K562 (cell line): ENCODE measurements around the gene NXPH4. TPM values are rescaled to one million over a fixed set of nuclear protein-coding genes. Genes with fewer than 3 reads are reported as not detected.

Experiments
- ATAC-seq: fragments of 200-7000 bp; cut with Tn5 transposase; 3 replicates; pipeline ENCODE4 v1.9.1; 2020; ENCODE audit warnings: moderate library complexity
- BruUV-seq: library from RNA; stranded (reverse); fragments of 400-500 nt; replicated peaks from 2 replicates; lab custom pipeline; 2021; lab: Mats Ljungman, UMichigan
- CTCF ChIA-PET: fragments of 300-600 bp; formaldehyde crosslinking; extraction: SDS; loops from one replicate; lab custom pipeline; 2021; ENCODE audit warnings: low intra/inter-chr PET ratio; lab: Yijun Ruan, JAX
- POLR2A ChIA-PET: fragments of 300-600, 350-650 bp; sonication (Branson Sonifier 250); formaldehyde crosslinking; extraction: SDS; loops from one replicate; lab custom pipeline; 2021; ENCODE audit warnings: antibody characterized with exemption, inconsistent platforms; lab: Yijun Ruan, JAX
- DNase-seq, 4 experiments: peaks; one replicate each; pipeline versions ENCODE4 v3.0.0 to v3.0.0-alpha.2; 2011 to 2018; ENCODE audit warnings: low spot score in 3 of 4, mixed read lengths in 3 of 4; ENCODE audit errors: extremely low read depth in 1 of 4
- FAIRE-seq: peaks from 2 replicates; lab custom pipeline; 2011; peaks lifted over from hg19 to GRCh38; lab: Jason Lieb, UNC
- H2AFZ ChIP-seq: 2 replicates; pipeline ENCODE4 v1.6.0; 2011; ENCODE audit warnings: low read depth, low read length, control low read depth, inconsistent platforms
- H3K27ac ChIP-seq: fragments of 200-600 bp; 3 replicates; pipeline ENCODE4 v1.8.0; 2011; ENCODE audit warnings: low read depth, mild to moderate bottlenecking, control low read depth, inconsistent platforms, low read length, moderate library complexity, mixed read lengths; ENCODE audit errors: extremely low read depth
- H3K27me3 ChIP-seq, 2 experiments: fragments of 300-600 bp in 1 of 2; 2 replicates in 1 of 2; 3 replicates in 1 of 2; pipeline versions ENCODE4 v1.6.0 to v1.8.0; 2011; ENCODE audit warnings: inconsistent platforms in 2 of 2, low read length in 2 of 2, mild to moderate bottlenecking in 1 of 2, mixed read lengths in 1 of 2, moderate library complexity in 1 of 2; ENCODE audit not compliant: control insufficient read depth in 2 of 2, insufficient read depth in 2 of 2
- H3K36me3 ChIP-seq: fragments of 300-600 bp; 3 replicates; pipeline ENCODE4 v1.8.0; 2011; ENCODE audit warnings: mild to moderate bottlenecking, low read length, inconsistent platforms; ENCODE audit not compliant: control insufficient read depth, insufficient read depth
- H3K4me1 ChIP-seq, 2 experiments: fragments of 200-600 bp in 1 of 2; replicated peaks in 1 of 2; 2 replicates in 1 of 2; 3 replicates in 1 of 2; pipeline versions ENCODE4 v1.5.1 to v1.8.0; 2011; ENCODE audit warnings: inconsistent platforms in 2 of 2, low read length in 2 of 2, mild to moderate bottlenecking in 1 of 2, mixed read lengths in 1 of 2, moderate library complexity in 1 of 2; ENCODE audit not compliant: control insufficient read depth in 2 of 2, insufficient read depth in 2 of 2
- H3K4me2 ChIP-seq: 2 replicates; pipeline ENCODE4 v1.6.1; 2011; ENCODE audit warnings: low read length, control low read depth, inconsistent platforms, mixed read lengths; ENCODE audit not compliant: insufficient read depth
- H3K4me3 ChIP-seq: fragments of 200-600 bp; sonication (generic), shearing (Covaris generic); 2 replicates; pipeline ENCODE4 v1.5.1; 2016; ENCODE audit warnings: control low read depth, inconsistent platforms
- H3K79me2 ChIP-seq: fragments of 200-600 bp; 3 replicates; pipeline ENCODE4 v1.8.0; 2011; ENCODE audit warnings: low read length, inconsistent platforms; ENCODE audit not compliant: control insufficient read depth, insufficient read depth
- H3K9ac ChIP-seq, 2 experiments: 2 replicates each; pipeline versions ENCODE4 v1.6.0 to v1.6.1; 2011; ENCODE audit warnings: low read depth in 2 of 2, low read length in 2 of 2, control low read depth in 1 of 2, inconsistent platforms in 1 of 2, mild to moderate bottlenecking in 1 of 2, mixed read lengths in 1 of 2; ENCODE audit not compliant: insufficient read depth in 1 of 2
- H3K9me1 ChIP-seq: one replicate; pipeline ENCODE4 v1.6.0; 2011; ENCODE audit warnings: inconsistent platforms, mild to moderate bottlenecking, low read length, moderate library complexity; ENCODE audit not compliant: control insufficient read depth, insufficient read depth
- H3K9me3 ChIP-seq: replicated peaks from 2 replicates; pipeline ENCODE4 v1.5.1; 2011; ENCODE audit warnings: low read depth, low read length, inconsistent platforms; ENCODE audit not compliant: control insufficient read depth, insufficient read depth
- H4K20me1 ChIP-seq: replicated peaks from 2 replicates; pipeline ENCODE4 v1.6.1; 2011; ENCODE audit warnings: low read length, inconsistent platforms, mixed read lengths; ENCODE audit not compliant: control insufficient read depth, insufficient read depth
- BCLAF1 ChIP-seq, 2 experiments: fragments of 450-650 bp in 1 of 2; IDR thresholded peaks; 2 replicates each; pipeline ENCODE4 v1.6.1; 2011 to 2017; ENCODE audit warnings: low read depth in 2 of 2, antibody characterized with exemption in 1 of 2, borderline replicate concordance in 1 of 2, low read length in 1 of 2, mild to moderate bottlenecking in 1 of 2, mixed read lengths in 1 of 2; ENCODE audit not compliant: control insufficient read depth in 1 of 2
- BRF1 ChIP-seq: IDR thresholded peaks from 3 replicates; pipeline ENCODE4 v1.6.1; 2011; ENCODE audit warnings: borderline replicate concordance, mild to moderate bottlenecking; ENCODE audit not compliant: insufficient read length; ENCODE audit errors: extremely low read depth
- CHD1 ChIP-seq: fragments of 200-600 bp; sonication (generic); IDR thresholded peaks from one replicate; pipeline ENCODE4 v1.6.1; 2012; ENCODE audit warnings: mild to moderate bottlenecking, moderate library complexity, low read length, inconsistent platforms
- SMAD1 ChIP-seq: fragments of 150-350 bp; IDR thresholded peaks from 2 replicates; pipeline ENCODE4 v1.6.1; 2014; ENCODE audit warnings: low read length, low read depth; ENCODE audit not compliant: partially characterized antibody
- SMAD2 ChIP-seq: fragments of 150-350 bp; IDR thresholded peaks from 2 replicates; pipeline ENCODE4 v1.6.1; 2014; ENCODE audit warnings: low read depth, mild to moderate bottlenecking, low read length
- SOX6 ChIP-seq: fragments of 450-650 bp; IDR thresholded peaks from 2 replicates; pipeline ENCODE4 v1.6.1; 2014; ENCODE audit warnings: mild to moderate bottlenecking
- ZC3H8 ChIP-seq: fragments of 450-650 bp; IDR thresholded peaks from 2 replicates; pipeline ENCODE4 v1.6.1; 2017
- ZEB2 ChIP-seq: fragments of 450-650 bp; IDR thresholded peaks from 2 replicates; pipeline ENCODE4 v1.6.1; 2016
- ZNF121 ChIP-seq: sonication (generic); formaldehyde crosslinking; conservative IDR thresholded peaks from 2 replicates; pipeline ENCODE4 v1.8.0; 2022; ENCODE audit warnings: missing genetic modification reagents
- ZNF197 ChIP-seq: fragments of 200-800 bp; sonication (Bioruptor generic); IDR thresholded peaks from 2 replicates; pipeline ENCODE4 v1.6.1; 2016; ENCODE audit warnings: low read depth, missing genetic modification characterization, missing compliant biosample characterization
- ZNF212 ChIP-seq: fragments of 450-650 bp; formaldehyde crosslinking; IDR thresholded peaks from 2 replicates; pipeline ENCODE4 v1.4.0; 2020; ENCODE audit warnings: mild to moderate bottlenecking
- ZNF436 ChIP-seq: fragments of 250-450, 450-650 bp; sonication (Bioruptor Pico); formaldehyde crosslinking; IDR thresholded peaks from 2 replicates; pipeline ENCODE4 v1.7.0; 2020; ENCODE audit warnings: mild to moderate bottlenecking
- ZNF57 ChIP-seq: fragments of 450-650 bp; formaldehyde crosslinking; IDR thresholded peaks from 2 replicates; pipeline ENCODE4 v1.4.0; 2020; ENCODE audit warnings: mild to moderate bottlenecking, moderate library complexity
- WGBS: fragments of 100-300 bp; shearing (Covaris generic); methylation state at CpG from one replicate; pipeline ENCODE4 v1.1.6; 2016; ENCODE audit warnings: low coverage, mixed read lengths; ENCODE audit not compliant: insufficient coverage; ENCODE audit errors: missing lambda C conversion rate; 5-methylcytosine and 5-hydroxymethylcytosine counted together
- in situ Hi-C: fragments of 300-500 bp; cut with MboI; formaldehyde crosslinking; loops from 4 replicates; pipeline ENCODE4 v1.15.0; 2018; ENCODE audit warnings: inconsistent platforms, mixed read lengths
- intact Hi-C: fragments of 100-400 bp; cut with micrococcal nuclease; formaldehyde crosslinking; loops from 2 replicates; pipeline ENCODE4 v1.14.2; 2022
- polyA plus RNA-seq, 8 experiments: library from polyadenylated mRNA; depleted of rRNA in 4 of 8; stranded (reverse) in 5 of 8; unstranded in 3 of 8; fragments of >200 nt; fragmentation: Nextera tagmentation in 2 of 8; fragmentation: Illumina TruSeq in 1 of 8; extraction: Ambion mirVana in 2 of 8; extraction: Trizol in 1 of 8; gene quantifications; 2 replicates each; pipeline versions ENCODE4 v1.2.1 to v1.2.3, GENCODE V29; 2011 to 2014; ENCODE audit warnings: inconsistent platforms in 1 of 8, missing spikeins in 1 of 8
- total RNA-seq, 7 experiments: library from RNA; depleted of rRNA in 6 of 7; stranded (reverse); fragments of >200 nt in 6 of 7; fragmentation: Illumina TruSeq in 2 of 7; extraction: Trizol in 2 of 7; gene quantifications; 2 replicates each; pipeline versions ENCODE4 v1.2.1 to v1.2.3, GENCODE V29; 2011 to 2021; ENCODE audit warnings: low replicate concordance in 1 of 7
- TF ChIP-seq, protein P1 (sequence below), 2 experiments: fragments of 200-800 bp in 1 of 2; sonication (Bioruptor generic) in 1 of 2; sonication (generic) in 1 of 2; formaldehyde crosslinking in 1 of 2; IDR thresholded peaks in 1 of 2; conservative IDR thresholded peaks in 1 of 2; 2 replicates each; pipeline versions ENCODE4 v1.5.0 to v1.6.1; 2016 to 2020; ENCODE audit warnings: missing compliant biosample characterization in 1 of 2, missing genetic modification characterization in 1 of 2, missing genetic modification reagents in 1 of 2
- TF ChIP-seq, protein P2 (sequence below): sonication (generic); formaldehyde crosslinking; IDR thresholded peaks from 2 replicates; pipeline ENCODE4 v1.8.0; 2022; ENCODE audit warnings: missing genetic modification reagents, mild to moderate bottlenecking, moderate library complexity, borderline replicate concordance

NXPH4 gene
- total and polyA plus RNA-seq, 9 of the 15 experiments (the other 6 are each of a cell fraction or from before 2014, with no cell fraction given) = 0.49 to 2.7 (median 1.1) TPM; not detected in 4

DNA sequence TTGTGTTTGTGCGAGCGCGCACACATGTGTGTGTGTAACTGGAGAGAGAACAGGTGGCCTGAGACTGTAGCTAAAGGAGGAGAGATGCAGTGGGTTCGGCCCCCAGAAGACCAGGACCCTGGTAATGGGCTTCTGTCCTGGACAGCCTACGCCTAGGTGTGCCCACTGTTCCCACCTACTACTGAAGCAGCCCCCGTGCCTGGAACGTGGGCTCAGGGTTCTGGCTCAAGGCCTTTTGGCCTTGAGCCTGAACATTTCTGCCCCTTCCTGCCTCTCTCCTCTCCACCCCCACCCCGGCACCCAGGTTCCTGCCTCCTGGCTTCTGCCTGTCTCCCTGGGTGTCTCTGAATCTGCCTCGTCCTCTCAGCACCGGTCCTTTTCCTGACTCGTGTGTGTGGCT is 1.5 kb upstream of the NXPH4 start:
- no TSS peak for BruUV-seq
- 26% methylated on average over 11 of the region's 11 CpGs for WGBS
- no peak overlapping the region for H3K9ac ChIP-seq
- H3K36me3 ChIP-seq = no peaks in the 10 kb centered on the region
- H2AFZ ChIP-seq = no peak overlapping the region
- no peak overlapping the region for H3K4me3 ChIP-seq
- no peak overlapping the region for H3K4me2 ChIP-seq
- ATAC-seq = no peak
- no peak for DNase-seq
- in situ Hi-C loops (no loop called here), intact Hi-C loops (no loop called here)
- FAIRE-seq = no peak
- H3K79me2 ChIP-seq = no peaks in the 10 kb centered on the region
- CTCF ChIA-PET = interaction anchor here (0.7 to 7.2 kb wide), 7 partner anchors 14 to 247 kb away, joined by 3 to 186 read pairs (median 4); partner anchors contain the start of gene SHMT2
- peaks cover 35 to 71% of the 10 kb centered on the region in 2 experiments for H3K27me3 ChIP-seq
- peaks cover 17 to 57% of the 10 kb centered on the region in 2 experiments; a peak in 4 of 5 replicates for H3K4me1 ChIP-seq
- peaks cover 3% of the 10 kb centered on the region for H3K9me1 ChIP-seq
- H3K27ac ChIP-seq = no peak overlapping the region
- no peaks in the 10 kb centered on the region for H3K9me3 ChIP-seq
- H4K20me1 ChIP-seq = peaks cover 13% of the 10 kb centered on the region; the same call in 1 of the 2 replicates
- POLR2A ChIA-PET = interaction anchor here (1.1 kb wide), 1 partner anchor 15 kb away, joined by 3 read pairs; the partner anchor contains the start of gene SHMT2
- TF ChIP-seq ZEB2 (no peak), SMAD2 (no peak), ZNF197 (CRISPR knock-in tag) (no peak), SMAD1 (no peak), BRF1 (no peak), ZC3H8 (no peak), CHD1 (no peak), BCLAF1 (IDR thresholded peaks at IDR 0.05; ENCODE audit: borderline replicate concordance in 1 of 2, control insufficient read depth in 1 of 2, low read depth in 2 of 2, low read length in 1 of 2) (no peak), ZNF121 (CRISPR knock-in tag) (no peak), ZNF212 (CRISPR knock-in tag) (no peak), ZNF57 (CRISPR knock-in tag) (no peak), SOX6 (no peak), ZNF436 (CRISPR knock-in tag) (no peak)
- TF ChIP-seq, protein P1, sequence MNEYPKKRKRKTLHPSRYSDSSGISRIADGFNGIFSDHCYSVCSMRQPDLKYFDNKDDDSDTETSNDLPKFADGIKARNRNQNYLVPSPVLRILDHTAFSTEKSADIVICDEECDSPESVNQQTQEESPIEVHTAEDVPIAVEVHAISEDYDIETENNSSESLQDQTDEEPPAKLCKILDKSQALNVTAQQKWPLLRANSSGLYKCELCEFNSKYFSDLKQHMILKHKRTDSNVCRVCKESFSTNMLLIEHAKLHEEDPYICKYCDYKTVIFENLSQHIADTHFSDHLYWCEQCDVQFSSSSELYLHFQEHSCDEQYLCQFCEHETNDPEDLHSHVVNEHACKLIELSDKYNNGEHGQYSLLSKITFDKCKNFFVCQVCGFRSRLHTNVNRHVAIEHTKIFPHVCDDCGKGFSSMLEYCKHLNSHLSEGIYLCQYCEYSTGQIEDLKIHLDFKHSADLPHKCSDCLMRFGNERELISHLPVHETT (CRISPR knock-in tag; conservative IDR thresholded peaks at IDR 0.05 in 1 of 2, IDR thresholded peaks at IDR 0.05 in 1 of 2) = no peak
- TF ChIP-seq, protein P2, sequence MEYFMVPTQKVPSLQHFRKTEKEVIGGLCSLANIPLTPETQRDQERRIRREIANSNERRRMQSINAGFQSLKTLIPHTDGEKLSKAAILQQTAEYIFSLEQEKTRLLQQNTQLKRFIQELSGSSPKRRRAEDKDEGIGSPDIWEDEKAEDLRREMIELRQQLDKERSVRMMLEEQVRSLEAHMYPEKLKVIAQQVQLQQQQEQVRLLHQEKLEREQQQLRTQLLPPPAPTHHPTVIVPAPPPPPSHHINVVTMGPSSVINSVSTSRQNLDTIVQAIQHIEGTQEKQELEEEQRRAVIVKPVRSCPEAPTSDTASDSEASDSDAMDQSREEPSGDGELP (CRISPR knock-in tag) = no peak
